ACC112 (cell line): ENCODE measurements around the gene POFUT1.

ENCODE experiments used
- H2AFZ ChIP-seq: fragments of 200-600 bp; sonication (generic); one replicate; pipeline ENCODE4 v1.6.0; 2017; ENCODE audit warnings: antibody characterized with exemption, low read length; ENCODE audit not compliant: unreplicated experiment
- H3K27ac ChIP-seq: fragments of 200-600 bp; sonication (generic); 2 replicates; pipeline ENCODE4 v1.5.1; 2014; ENCODE audit warnings: low read depth, mild to moderate bottlenecking, antibody characterized with exemption, low read length, moderate library complexity
- H3K27me3 ChIP-seq: fragments of 200-600 bp; sonication (generic); 2 replicates; pipeline ENCODE4 v1.6.1; 2014; ENCODE audit warnings: mild to moderate bottlenecking, antibody characterized with exemption, low read length, moderate library complexity, mixed read lengths; ENCODE audit not compliant: insufficient read depth
- H3K36me3 ChIP-seq: fragments of 200-600 bp; sonication (generic); 2 replicates; pipeline ENCODE4 v1.6.1; 2016; ENCODE audit warnings: mild to moderate bottlenecking, antibody characterized with exemption, low read length, moderate library complexity, mixed read lengths; ENCODE audit not compliant: insufficient read depth
- H3K4me1 ChIP-seq: fragments of 200-600 bp; sonication (generic); one replicate; pipeline ENCODE4 v1.6.1; 2016; ENCODE audit warnings: low read length, mixed read lengths; ENCODE audit not compliant: insufficient read depth, unreplicated experiment, control insufficient read depth
- H3K4me3 ChIP-seq: fragments of 200-600 bp; sonication (generic); 2 replicates; pipeline ENCODE4 v1.5.1; 2014; ENCODE audit warnings: mild to moderate bottlenecking, low read depth, low read length
- H3K79me2 ChIP-seq: fragments of 200-600 bp; sonication (generic); one replicate; pipeline ENCODE4 v1.6.0; 2016; ENCODE audit warnings: low read length; ENCODE audit not compliant: control insufficient read depth, unreplicated experiment, insufficient read depth

POFUT1 gene

GRCh38 chr20:32207626-32208498 is at the start of gene POFUT1, which contains the start of gene PLAGL2:
Gene POFUT1, plus strand, starts transcription at chr20:32207880. Its CDS starts 62 bp downstream, at chr20:32207942.
Gene PLAGL2, minus strand, starts transcription at chr20:32207743. Its CDS starts 5,565 bp downstream, at chr20:32202178.
- Histone ChIP-seq H3K36me3 (no peaks in the 10 kb centered on the region; the same call in 1 of the 2 replicates), H3K79me2 (peaks cover 82% of the 10 kb centered on the region), H2AFZ (peak within 1 kb of the TSS; percentile 96), H3K27me3 (no peaks in the 10 kb centered on the region), H3K4me3 (peak within 1 kb of the TSS; percentile 98), H3K4me1 (peaks cover 42% of the 10 kb centered on the region), H3K27ac (peak within 1 kb of the TSS; percentile 23; the same call in 1 of the 2 replicates)

- Histone ChIP-seq H2AFZ (no peak overlapping the region), H3K36me3 (peaks cover 25% of the 10 kb centered on the region), H3K4me3 (no peak overlapping the region), H3K4me1 (peaks cover 14% of the 10 kb centered on the region), H3K79me2 (no peaks in the 10 kb centered on the region), H3K27ac (no peak overlapping the region), H3K27me3 (no peaks in the 10 kb centered on the region)
Observed at GRCh38 chr20:32158351-32158750, 49.3 kb upstream of the POFUT1 start.

GRCh38 chr20:32158943-32159660 is 48.6 kb upstream of the POFUT1 start:
- H3K4me3 ChIP-seq, result no peak overlapping the region
- H3K4me1 ChIP-seq, result peaks cover 14% of the 10 kb centered on the region
- H3K36me3 ChIP-seq, result peaks cover 25% of the 10 kb centered on the region
- no peaks in the 10 kb centered on the region for H3K79me2 ChIP-seq
- H3K27me3 ChIP-seq, result no peaks in the 10 kb centered on the region
- H3K27ac ChIP-seq, result no peak overlapping the region
- H2AFZ ChIP-seq, result no peak overlapping the region

GRCh38 chr20:32159766-32160221 is 47.9 kb upstream of the POFUT1 start:
- H3K27me3 ChIP-seq, result no peaks in the 10 kb centered on the region
- H3K79me2 ChIP-seq, result no peaks in the 10 kb centered on the region
- H3K36me3 ChIP-seq, result peaks cover 25% of the 10 kb centered on the region
- no peak overlapping the region for H3K4me3 ChIP-seq
- no peak overlapping the region for H2AFZ ChIP-seq
- H3K27ac ChIP-seq, result no peak overlapping the region
- peaks cover 10% of the 10 kb centered on the region for H3K4me1 ChIP-seq

GRCh38 chr20:32160341-32160740 is 47.3 kb upstream of the POFUT1 start:
- Histone ChIP-seq H3K4me1 (peaks cover 5% of the 10 kb centered on the region), H3K79me2 (no peaks in the 10 kb centered on the region), H2AFZ (no peak overlapping the region), H3K27ac (no peak overlapping the region), H3K27me3 (no peaks in the 10 kb centered on the region), H3K4me3 (no peak overlapping the region), H3K36me3 (peaks cover 25% of the 10 kb centered on the region)

- H3K27me3 ChIP-seq, result no peaks in the 10 kb centered on the region
- no peaks in the 10 kb centered on the region for H3K79me2 ChIP-seq
Observed at GRCh38 chr20:32162351-32162750, 45.3 kb upstream of the POFUT1 start.

GRCh38 chr20:32163951-32164350 is 43.7 kb upstream of the POFUT1 start:
- Histone ChIP-seq H3K4me3 (no peak overlapping the region), H3K4me1 (peaks cover 8% of the 10 kb centered on the region), H3K79me2 (no peaks in the 10 kb centered on the region), H3K27ac (no peak overlapping the region), H3K27me3 (no peaks in the 10 kb centered on the region), H3K36me3 (peaks cover 16% of the 10 kb centered on the region), H2AFZ (no peak overlapping the region)

More at GRCh38 chr20:32162351-32162750, 45.3 kb upstream of the POFUT1 start:
- H3K4me3 ChIP-seq, result no peak overlapping the region
- no peak overlapping the region for H2AFZ ChIP-seq
- H3K4me1 ChIP-seq, result no peaks in the 10 kb centered on the region
- H3K27ac ChIP-seq, result no peak overlapping the region
- H3K36me3 ChIP-seq, result peaks cover 25% of the 10 kb centered on the region

GRCh38 chr20:32164984-32165735 is 42.5 kb upstream of the POFUT1 start:
- H3K79me2 ChIP-seq, result no peaks in the 10 kb centered on the region
- H3K4me3 ChIP-seq, result no peak overlapping the region
- peaks cover 8% of the 10 kb centered on the region for H3K4me1 ChIP-seq
- no peak overlapping the region for H3K27ac ChIP-seq
- no peak overlapping the region for H2AFZ ChIP-seq
- H3K36me3 ChIP-seq, result peaks cover 16% of the 10 kb centered on the region
- H3K27me3 ChIP-seq, result no peaks in the 10 kb centered on the region

- peaks cover 8% of the 10 kb centered on the region for H3K4me1 ChIP-seq
- H3K27ac ChIP-seq, result no peak overlapping the region
- no peaks in the 10 kb centered on the region for H3K79me2 ChIP-seq
- no peaks in the 10 kb centered on the region for H3K27me3 ChIP-seq
- H3K4me3 ChIP-seq, result no peak overlapping the region
- no peak overlapping the region for H2AFZ ChIP-seq
- peaks cover 16% of the 10 kb centered on the region for H3K36me3 ChIP-seq
Observed at GRCh38 chr20:32165836-32166545, 41.7 kb upstream of the POFUT1 start.

- Histone ChIP-seq H3K4me1 (peaks cover 8% of the 10 kb centered on the region), H2AFZ (no peak overlapping the region), H3K27me3 (no peaks in the 10 kb centered on the region), H3K27ac (no peak overlapping the region), H3K4me3 (no peak overlapping the region), H3K79me2 (no peaks in the 10 kb centered on the region), H3K36me3 (peaks cover 3% of the 10 kb centered on the region; the same call in 1 of the 2 replicates)
Observed at GRCh38 chr20:32167552-32167951, 40.1 kb upstream of the POFUT1 start.
